CD4-positive, alpha-beta T cell treated with Interferon gamma for 1 hour (primary cell): ENCODE measurements around the gene LYSET.
"Not testable (repeated sequence)": the region's sequence is repeated elsewhere in the genome, so short reads cannot be mapped to it uniquely, and the experiment has no call there.

Experiments used
- DNase-seq: peaks from one replicate; pipeline ENCODE4 v3.0.0-alpha.2; 2020

LYSET gene

GRCh38 chr14:93169619-93170018 is 15.5 kb upstream of the LYSET start:
- not testable (repeated sequence) for DNase-seq

GRCh38 chr14:93170141-93170540 is 15.0 kb upstream of the LYSET start:
- not testable (repeated sequence) for DNase-seq

- no peak for DNase-seq
Measured at GRCh38 chr14:93171376-93171775, 13.7 kb upstream of the LYSET start.

GRCh38 chr14:93173943-93174395 is 11.1 kb upstream of the LYSET start:
- DNase-seq: no peak

GRCh38 chr14:93174731-93175130 is 10.4 kb upstream of the LYSET start:
- DNase-seq: not testable (repeated sequence)

GRCh38 chr14:93175492-93175891 is 9.6 kb upstream of the LYSET start:
- no peak for DNase-seq

GRCh38 chr14:93183596-93184317 is 1.4 kb upstream of the LYSET start:
- DNase-seq: no peak

- no peak for DNase-seq
Measured at GRCh38 chr14:93185349-93185720, 218 bp downstream of the LYSET start.

GRCh38 chr14:93186466-93186865 is 1.3 kb downstream of the LYSET start:
- no peak for DNase-seq

GRCh38 chr14:93186956-93187355 is 1.8 kb downstream of the LYSET start:
- DNase-seq: no peak

- no peak for DNase-seq
Measured at GRCh38 chr14:93195316-93195999, 10.3 kb downstream of the LYSET start.

- DNase-seq: no peak
Measured at GRCh38 chr14:93199031-93199430, 13.9 kb downstream of the LYSET start.

- no peak for DNase-seq
Measured at GRCh38 chr14:93200553-93200952, 15.4 kb downstream of the LYSET start.

GRCh38 chr14:93201155-93201704 is 16.1 kb downstream of the LYSET start:
- no peak for DNase-seq

GRCh38 chr14:93206793-93207467 is 21.8 kb downstream of the LYSET start, which contains the start of the genes GON7 and UBR7:
GON7 (minus strand) TSS chr14:93207065; CDS start chr14:93207037, 28 bp downstream.
UBR7 (plus strand) TSS chr14:93207256; CDS start chr14:93207292, 36 bp downstream.
- peak; percentile 85 for DNase-seq

- peak; percentile 8 for DNase-seq
Measured at GRCh38 chr14:93207468-93208308, 22.6 kb downstream of the LYSET start.

GRCh38 chr14:93212432-93212831 is 27.3 kb downstream of the LYSET start:
- DNase-seq: no peak

GRCh38 chr14:93214598-93214997 is 29.5 kb downstream of the LYSET start:
- no peak for DNase-seq

- peak; percentile 55 for DNase-seq
Measured at GRCh38 chr14:93219103-93219726, 34.1 kb downstream of the LYSET start.

GRCh38 chr14:93220509-93220908 is 35.4 kb downstream of the LYSET start:
- no peak for DNase-seq

GRCh38 chr14:93223565-93223964 is 38.4 kb downstream of the LYSET start:
- DNase-seq: no peak

- no peak for DNase-seq
Measured at GRCh38 chr14:93228550-93228949, 43.4 kb downstream of the LYSET start.
